H9 (cell line): ENCODE measurements around the gene COL17A1. TPM values are rescaled to one million over a fixed set of nuclear protein-coding genes. Genes with fewer than 3 reads are reported as not detected.

ENCODE experiments used
- DNase-seq: peaks from one replicate; pipeline ENCODE4 v3.0.0-alpha.2; 2017
- H2AFZ ChIP-seq: one replicate; pipeline ENCODE4 v1.6.1; 2013; ENCODE audit warnings: mild to moderate bottlenecking, low read length, control low read depth, moderate library complexity
- H2AK5ac ChIP-seq: 2 replicates; pipeline ENCODE4 v1.6.1; 2013; ENCODE audit warnings: low read length, control low read depth, mixed read lengths; ENCODE audit not compliant: insufficient read length
- H2BK120ac ChIP-seq: one replicate; pipeline ENCODE4 v1.6.1; 2013; ENCODE audit warnings: low read depth, mild to moderate bottlenecking, low read length, control low read depth, inconsistent platforms; ENCODE audit not compliant: poor library complexity, severe bottlenecking
- H2BK12ac ChIP-seq: 2 replicates; pipeline ENCODE4 v1.6.1; 2013; ENCODE audit warnings: low read length, control low read depth, mixed read lengths, low read depth; ENCODE audit not compliant: insufficient read length
- H2BK15ac ChIP-seq: 2 replicates; pipeline ENCODE4 v1.6.1; 2013; ENCODE audit warnings: low read depth, low read length, control low read depth
- H2BK20ac ChIP-seq: one replicate; pipeline ENCODE4 v1.6.1; 2013; ENCODE audit warnings: low read depth, mild to moderate bottlenecking, low read length, control low read depth, inconsistent platforms; ENCODE audit not compliant: poor library complexity, severe bottlenecking
- H2BK5ac ChIP-seq: 2 replicates; pipeline ENCODE4 v1.6.1; 2013; ENCODE audit warnings: low read length, control low read depth, mixed read lengths; ENCODE audit not compliant: insufficient read length
- H3K14ac ChIP-seq: 2 replicates; pipeline ENCODE4 v1.6.1; 2013; ENCODE audit warnings: low read length, control low read depth; ENCODE audit not compliant: insufficient read depth
- H3K18ac ChIP-seq: 2 replicates; pipeline ENCODE4 v1.6.1; 2013; ENCODE audit warnings: low read depth, mild to moderate bottlenecking, mixed read lengths, low read length, control low read depth; ENCODE audit not compliant: insufficient read length
- H3K23ac ChIP-seq: 2 replicates; pipeline ENCODE4 v1.6.1; 2013; ENCODE audit warnings: low read length, control low read depth, mixed read lengths, low read depth; ENCODE audit not compliant: insufficient read length
- H3K23me2 ChIP-seq: 2 replicates; pipeline ENCODE4 v1.6.1; 2013; ENCODE audit warnings: low read depth, mild to moderate bottlenecking, mixed read lengths, low read length, control low read depth; ENCODE audit not compliant: insufficient read length, poor library complexity, severe bottlenecking
- H3K27ac ChIP-seq: 2 replicates; pipeline ENCODE4 v1.5.1; 2013; ENCODE audit warnings: low read length, control low read depth, mixed read lengths, low read depth; ENCODE audit not compliant: insufficient read length
- H3K27me3 ChIP-seq: 2 replicates; pipeline ENCODE4 v1.6.1; 2013; ENCODE audit warnings: low read length, control low read depth, inconsistent platforms; ENCODE audit not compliant: insufficient read depth
- H3K4ac ChIP-seq: 2 replicates; pipeline ENCODE4 v1.6.1; 2013; ENCODE audit warnings: low read depth, mild to moderate bottlenecking, control low read depth, inconsistent platforms, low read length, moderate library complexity
- H3K4me1 ChIP-seq: 2 replicates; pipeline ENCODE4 v1.6.1; 2013; ENCODE audit warnings: low read length, control low read depth, inconsistent platforms; ENCODE audit not compliant: insufficient read depth
- H3K4me2 ChIP-seq: 2 replicates; pipeline ENCODE4 v1.6.1; 2013; ENCODE audit warnings: low read length, control low read depth, mixed read lengths; ENCODE audit not compliant: insufficient read length, insufficient read depth
- H3K56ac ChIP-seq: 2 replicates; pipeline ENCODE4 v1.6.1; 2013; ENCODE audit warnings: low read depth, mild to moderate bottlenecking, mixed read lengths, low read length, control low read depth; ENCODE audit not compliant: insufficient read length
- H3K79me1 ChIP-seq: 2 replicates; pipeline ENCODE4 v1.6.1; 2013; ENCODE audit warnings: low read depth, mild to moderate bottlenecking, moderate library complexity, low read length, control low read depth, inconsistent platforms; ENCODE audit not compliant: insufficient read depth, poor library complexity, severe bottlenecking
- H3K79me2 ChIP-seq: 2 replicates; pipeline ENCODE4 v1.6.1; 2013; ENCODE audit warnings: low read length, control low read depth, inconsistent platforms; ENCODE audit not compliant: insufficient read depth
- H3K9ac ChIP-seq: 2 replicates; pipeline ENCODE4 v1.6.1; 2013; ENCODE audit warnings: low read length, control low read depth, mixed read lengths; ENCODE audit not compliant: insufficient read length; ENCODE audit errors: extremely low read depth
- H3K9me3 ChIP-seq: one replicate; pipeline ENCODE4 v1.6.1; 2013; ENCODE audit warnings: low read depth, low read length, inconsistent platforms; ENCODE audit not compliant: control insufficient read depth
- H3T11ph ChIP-seq: one replicate; pipeline ENCODE4 v1.6.1; 2013; ENCODE audit warnings: mild to moderate bottlenecking, low read length, control low read depth, inconsistent platforms
- H4K20me1 ChIP-seq: one replicate; pipeline ENCODE4 v1.6.1; 2013; ENCODE audit not compliant: control insufficient read depth, insufficient read length, insufficient read depth
- H4K5ac ChIP-seq: 2 replicates; pipeline ENCODE4 v1.6.1; 2013; ENCODE audit warnings: low read depth, mild to moderate bottlenecking, mixed read lengths, low read length, control low read depth; ENCODE audit not compliant: insufficient read length
- H4K8ac ChIP-seq: replicated peaks from 2 replicates; pipeline ENCODE4 v1.6.1; 2013; ENCODE audit warnings: low read length, control low read depth, mixed read lengths, low read depth; ENCODE audit not compliant: insufficient read length
- H4K91ac ChIP-seq: 2 replicates; pipeline ENCODE4 v1.6.1; 2013; ENCODE audit warnings: low read depth, mild to moderate bottlenecking, moderate library complexity, mixed read lengths, low read length, control low read depth; ENCODE audit not compliant: insufficient read length
- H3K27ac Mint-ChIP-seq, 3 experiments: 2 replicates in 2 of 3; 3 replicates in 1 of 3; pipeline ENCODE4 v1.8.0; 2020 to 2021; ENCODE audit warnings: mixed read lengths in 3 of 3, mild to moderate bottlenecking in 1 of 3, moderate library complexity in 1 of 3
- H3K27me3 Mint-ChIP-seq: 2 replicates; pipeline ENCODE4 v1.8.0; 2021; ENCODE audit warnings: low read depth, mild to moderate bottlenecking, moderate library complexity, mixed read lengths
- H3K36me3 Mint-ChIP-seq, 3 experiments: 2 replicates in 2 of 3; 3 replicates in 1 of 3; pipeline ENCODE4 v1.8.0; 2020 to 2021; ENCODE audit warnings: low read depth in 3 of 3, mixed read lengths in 3 of 3; ENCODE audit not compliant: insufficient read depth in 1 of 3
- H3K4me1 Mint-ChIP-seq, 2 experiments: 2 replicates each; pipeline ENCODE4 v1.8.0; 2020; ENCODE audit warnings: mixed read lengths in 2 of 2
- H3K4me3 Mint-ChIP-seq, 2 experiments: 2 replicates in 1 of 2; 3 replicates in 1 of 2; pipeline ENCODE4 v1.8.0; 2020 to 2021; ENCODE audit warnings: mild to moderate bottlenecking in 2 of 2, mixed read lengths in 2 of 2, moderate library complexity in 1 of 2
- H3K9me3 Mint-ChIP-seq, 2 experiments: 2 replicates in 1 of 2; 3 replicates in 1 of 2; pipeline ENCODE4 v1.8.0; 2020; ENCODE audit warnings: mild to moderate bottlenecking in 2 of 2, mixed read lengths in 2 of 2, moderate library complexity in 1 of 2
- CTCF ChIP-seq: fragments of 200-600 bp; sonication (generic); conservative IDR thresholded peaks from 3 replicates; pipeline ENCODE4 v1.8.0; 2021; ENCODE audit warnings: antibody characterized with exemption, mild to moderate bottlenecking
- WGBS: extraction: QIAGEN DNeasy Blood & Tissue Kit; methylation state at CpG from one replicate; pipeline ENCODE4 v1.1.7; 2013; ENCODE audit warnings: missing lambda C conversion rate, low lambda C conversion rate, mixed read lengths; ENCODE audit not compliant: insufficient read length; ENCODE audit errors: extremely low coverage; 5-methylcytosine and 5-hydroxymethylcytosine counted together
- total RNA-seq: library from RNA; stranded (reverse); gene quantifications from 2 replicates; pipeline ENCODE4 v1.2.1, GENCODE V29; 2021

The COL17A1 gene
- total RNA-seq, 1 experiment from 2014 or later, result 1.9 TPM

- H2BK12ac ChIP-seq, result no peak overlapping the region
- no peak overlapping the region for H3K4me2 ChIP-seq
- H2AFZ ChIP-seq, result no peak overlapping the region
- H3K79me1 ChIP-seq, result no peaks in the 10 kb centered on the region
- H3K9ac ChIP-seq, result no peak overlapping the region
- no peak for DNase-seq
- H2BK120ac ChIP-seq, result no peak overlapping the region
- no peaks in the 10 kb centered on the region for H4K20me1 ChIP-seq
- H3K56ac ChIP-seq, result no peak overlapping the region
- no peaks in the 10 kb centered on the region for H3K4me1 ChIP-seq
- no peak overlapping the region for H4K5ac ChIP-seq
- no peaks in the 10 kb centered on the region for H3K9me3 ChIP-seq
- H4K91ac ChIP-seq, result no peak overlapping the region
- Mint-ChIP-seq H3K27me3 (no peaks in the 10 kb centered on the region), H3K9me3 (no peaks in the 10 kb centered on the region), H3K4me1 (peaks cover 2 to 8% of the 10 kb centered on the region in 2 experiments; a peak in 2 of 4 replicates), H3K4me3 (no peak overlapping the region), H3K27ac (no peak overlapping the region), H3K36me3 (no peaks in the 10 kb centered on the region)
- H3K4ac ChIP-seq, result no peak overlapping the region
- H3K27ac ChIP-seq, result no peak overlapping the region
- H2AK5ac ChIP-seq, result no peak overlapping the region
- no peak overlapping the region for H3K14ac ChIP-seq
- H2BK5ac ChIP-seq, result no peak overlapping the region
- H3K79me2 ChIP-seq, result no peaks in the 10 kb centered on the region
- H2BK15ac ChIP-seq, result no peak overlapping the region
- H3T11ph ChIP-seq, result no peak overlapping the region
- TF ChIP-seq CTCF, result no peak
- WGBS, result no CpG with 5 or more reads among the region's 1 CpG
- H4K8ac ChIP-seq, result no peak overlapping the region
- H3K23ac ChIP-seq, result no peak overlapping the region
- H3K23me2 ChIP-seq, result no peaks in the 10 kb centered on the region
- H3K27me3 ChIP-seq, result no peaks in the 10 kb centered on the region; the same call in 1 of the 2 replicates
- H2BK20ac ChIP-seq, result no peak overlapping the region
- H3K18ac ChIP-seq, result no peak overlapping the region
These were observed 27.8 kb upstream of the COL17A1 start for GRCh38 chr10:104113376-104113956.
